ENCODE data around the gene ENPEP.
"Not testable (repeated sequence)": the region's sequence is repeated elsewhere in the genome, so short reads cannot be mapped to it uniquely, and the experiment has no call there.

Gene ENPEP

GRCh38 chr4:110475881-110476818, at the start of gene ENPEP:
Gene ENPEP, plus strand, starts transcription at chr4:110476155. Its CDS starts 260 bp downstream, at chr4:110476415.
- no peak for DNase-seq (ENCODE audit: low read depth)

GRCh38 chr4:110431805-110432204, 44.1 kb upstream of the ENPEP start:
- DNase-seq (ENCODE audit: low read depth) = not testable (repeated sequence)

- DNase-seq (ENCODE audit: low read depth) = not testable (repeated sequence)
Observed at GRCh38 chr4:110437292-110437691, 38.7 kb upstream of the ENPEP start.

- DNase-seq (ENCODE audit: low read depth) = not testable (repeated sequence)
Observed at GRCh38 chr4:110439209-110439608, 36.7 kb upstream of the ENPEP start.

GRCh38 chr4:110442309-110442708, 33.6 kb upstream of the ENPEP start:
- DNase-seq (ENCODE audit: low read depth) = no peak

- DNase-seq (ENCODE audit: low read depth) = no peak
Observed at GRCh38 chr4:110442788-110443187, 33.2 kb upstream of the ENPEP start.

- DNase-seq (ENCODE audit: low read depth) = no peak
Observed at GRCh38 chr4:110449947-110450346, 26.0 kb upstream of the ENPEP start.

- DNase-seq (ENCODE audit: low read depth) = no peak
Observed at GRCh38 chr4:110452546-110452945, 23.4 kb upstream of the ENPEP start.

- DNase-seq (ENCODE audit: low read depth) = no peak
Observed at GRCh38 chr4:110454441-110454840, 21.5 kb upstream of the ENPEP start.

GRCh38 chr4:110458494-110459266, 17.3 kb upstream of the ENPEP start:
- no peak for DNase-seq (ENCODE audit: low read depth)

- DNase-seq (ENCODE audit: low read depth) = no peak
Observed at GRCh38 chr4:110460074-110460746, 15.7 kb upstream of the ENPEP start.

- no peak for DNase-seq (ENCODE audit: low read depth)
Observed at GRCh38 chr4:110467400-110467799, 8.6 kb upstream of the ENPEP start.

- no peak for DNase-seq (ENCODE audit: low read depth)
Observed at GRCh38 chr4:110472583-110473329, 3.2 kb upstream of the ENPEP start.

GRCh38 chr4:110474481-110474880, 1.5 kb upstream of the ENPEP start:
- no peak for DNase-seq (ENCODE audit: low read depth)

- DNase-seq (ENCODE audit: low read depth) = not testable (repeated sequence)
Observed at GRCh38 chr4:110475080-110475479, 875 bp upstream of the ENPEP start.

GRCh38 chr4:110477836-110478235, 1.9 kb downstream of the ENPEP start:
- no peak for DNase-seq (ENCODE audit: low read depth)

- DNase-seq (ENCODE audit: low read depth) = peak; percentile 88
Observed at GRCh38 chr4:110480031-110480549, 4.1 kb downstream of the ENPEP start.

GRCh38 chr4:110480746-110481271, 4.9 kb downstream of the ENPEP start:
- DNase-seq (ENCODE audit: low read depth) = no peak

GRCh38 chr4:110483516-110483915, 7.6 kb downstream of the ENPEP start:
- no peak for DNase-seq (ENCODE audit: low read depth)

GRCh38 chr4:110484029-110484428, 8.1 kb downstream of the ENPEP start:
- no peak for DNase-seq (ENCODE audit: low read depth)

- peak; percentile 70 for DNase-seq (ENCODE audit: low read depth)
Observed at GRCh38 chr4:110484767-110485166, 8.8 kb downstream of the ENPEP start.

Data from HS-27A (cell line).